Measurements from ENCODE around the gene BRCA2. TPM values are rescaled to one million over a fixed set of nuclear protein-coding genes. Genes with fewer than 3 reads are reported as not detected.

Gene BRCA2
- total and polyA plus RNA-seq, 2 donors (not counting 1 experiment from before 2014, with no cell fraction given): 1.2 to 6.0 TPM

DNA sequence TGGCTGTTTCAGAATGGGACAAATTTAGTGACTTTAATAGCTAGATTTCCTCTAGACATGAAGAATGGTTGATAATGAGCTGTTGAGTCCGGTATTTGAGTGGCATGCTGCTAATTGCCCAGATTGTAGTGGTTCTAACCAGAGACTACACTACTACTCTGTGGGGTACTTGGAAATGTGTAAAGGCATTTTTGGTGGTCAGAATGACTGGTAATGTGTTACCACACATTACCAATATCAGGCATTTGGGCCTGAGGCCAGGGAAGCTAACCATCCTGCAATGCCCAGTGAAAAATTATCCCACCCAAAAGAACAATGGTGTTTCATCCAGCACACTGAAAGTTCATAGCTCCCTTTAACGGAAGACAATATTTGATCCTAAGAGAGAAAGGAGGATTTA is 130.2 kb downstream of the BRCA2 start:
- POLR2A ChIA-PET: no interaction called here
- Histone ChIP-seq H3K79me2 (ENCODE audit: control insufficient read depth, insufficient read depth, low read length) (no peaks in the 10 kb centered on the region), H3K4me3 (ENCODE audit: control extremely low read depth in 1 of 5, extremely low read depth in 1 of 5, insufficient read depth in 1 of 5, low read depth in 2 of 5, low read length in 4 of 5) (no peak overlapping the region), H4K20me1 (ENCODE audit: control insufficient read depth, insufficient read depth, low read length, poor library complexity, severe bottlenecking) (no peaks in the 10 kb centered on the region), H3K27ac (ENCODE audit: low read length in 2 of 2) (no peak overlapping the region), H3K27me3 (replicated peaks in 1 of 4; ENCODE audit: control extremely low read depth in 1 of 4, control insufficient read depth in 3 of 4, insufficient read depth in 4 of 4, low read length in 3 of 4) (no peaks in the 10 kb centered on the region), H3K4me2 (replicated peaks; ENCODE audit: low read depth, low read length, poor library complexity, severe bottlenecking) (no peak overlapping the region), H3K9me3 (ENCODE audit: control extremely low read depth in 1 of 3, control insufficient read depth in 2 of 3, insufficient read depth in 1 of 3, low read length in 2 of 3) (no peaks in the 10 kb centered on the region), H3K36me3 (replicated peaks in 1 of 2; ENCODE audit: control extremely low read depth in 1 of 2, control insufficient read depth in 1 of 2, extremely low read depth in 1 of 2, insufficient read depth in 2 of 2, low read length in 1 of 2) (no peaks in the 10 kb centered on the region), H3K4me1 (ENCODE audit: control insufficient read depth in 2 of 2, insufficient read depth in 2 of 2, low read length in 2 of 2) (peaks cover 13 to 15% of the 10 kb centered on the region in 2 donors), H3K9ac (ENCODE audit: low read length) (no peak overlapping the region), H2AFZ (ENCODE audit: insufficient read depth, low read depth, low read length, poor library complexity, severe bottlenecking) (no peak overlapping the region)
- Mint-ChIP-seq H3K4me1 (peaks cover 21% of the 10 kb centered on the region), H3K9me3 (ENCODE audit: insufficient read depth) (no peaks in the 10 kb centered on the region), H3K4me3 (no peak overlapping the region), H3K27ac (no peak overlapping the region), H3K27me3 (no peaks in the 10 kb centered on the region)
- TF ChIP-seq, protein P1, sequence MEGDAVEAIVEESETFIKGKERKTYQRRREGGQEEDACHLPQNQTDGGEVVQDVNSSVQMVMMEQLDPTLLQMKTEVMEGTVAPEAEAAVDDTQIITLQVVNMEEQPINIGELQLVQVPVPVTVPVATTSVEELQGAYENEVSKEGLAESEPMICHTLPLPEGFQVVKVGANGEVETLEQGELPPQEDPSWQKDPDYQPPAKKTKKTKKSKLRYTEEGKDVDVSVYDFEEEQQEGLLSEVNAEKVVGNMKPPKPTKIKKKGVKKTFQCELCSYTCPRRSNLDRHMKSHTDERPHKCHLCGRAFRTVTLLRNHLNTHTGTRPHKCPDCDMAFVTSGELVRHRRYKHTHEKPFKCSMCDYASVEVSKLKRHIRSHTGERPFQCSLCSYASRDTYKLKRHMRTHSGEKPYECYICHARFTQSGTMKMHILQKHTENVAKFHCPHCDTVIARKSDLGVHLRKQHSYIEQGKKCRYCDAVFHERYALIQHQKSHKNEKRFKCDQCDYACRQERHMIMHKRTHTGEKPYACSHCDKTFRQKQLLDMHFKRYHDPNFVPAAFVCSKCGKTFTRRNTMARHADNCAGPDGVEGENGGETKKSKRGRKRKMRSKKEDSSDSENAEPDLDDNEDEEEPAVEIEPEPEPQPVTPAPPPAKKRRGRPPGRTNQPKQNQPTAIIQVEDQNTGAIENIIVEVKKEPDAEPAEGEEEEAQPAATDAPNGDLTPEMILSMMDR (IDR thresholded peaks at IDR 0.05): no peak
- no peak for TF ChIP-seq EZH2 (IDR thresholded peaks at IDR 0.05; ENCODE audit: borderline replicate concordance, insufficient read depth, low read depth, low read length, poor library complexity, severe bottlenecking)
- no CpG with 5 or more reads among the region's 2 CpGs for WGBS (ENCODE audit: insufficient coverage)
- CTCF ChIA-PET: interaction anchor here (1.0 to 1.6 kb wide), 4 partner anchors 37 to 536 kb away, joined by 3 to 4 read pairs (median 4); no protein-coding TSS in a partner anchor
- no peak for ATAC-seq (ENCODE audit: low read depth)
- no peak for DNase-seq
- intact Hi-C loops (cut with micrococcal nuclease): loop anchor here (10.0 kb wide), 1 partner anchor 411 kb away; the partner anchor contains the start of gene FRY

DNA sequence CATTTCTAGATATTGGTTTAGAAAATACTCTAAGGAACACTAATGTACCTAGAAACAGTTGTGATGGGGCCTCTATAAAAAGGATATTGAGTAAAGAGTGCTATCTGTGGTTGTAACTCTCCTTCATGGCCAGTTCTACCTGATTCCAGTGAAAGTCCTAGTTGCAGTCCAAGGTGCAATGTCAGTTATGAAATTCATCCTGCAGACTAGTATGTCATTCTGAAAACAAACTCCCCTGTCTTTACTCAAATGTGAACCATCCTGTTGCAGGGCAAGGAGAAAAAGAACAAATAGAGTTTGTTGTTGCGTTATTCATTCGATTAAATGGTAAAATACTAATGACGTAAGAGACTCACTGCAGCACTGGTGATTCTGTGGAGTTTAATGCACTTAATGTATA is 130.9 kb downstream of the BRCA2 start:
- Histone ChIP-seq H3K4me3 (ENCODE audit: control extremely low read depth in 1 of 5, extremely low read depth in 1 of 5, insufficient read depth in 1 of 5, low read depth in 2 of 5, low read length in 4 of 5) (no peak overlapping the region), H3K9me3 (ENCODE audit: control extremely low read depth in 1 of 3, control insufficient read depth in 2 of 3, insufficient read depth in 1 of 3, low read length in 2 of 3) (no peaks in the 10 kb centered on the region), H3K4me1 (ENCODE audit: control insufficient read depth in 2 of 2, insufficient read depth in 2 of 2, low read length in 2 of 2) (peaks cover 13 to 15% of the 10 kb centered on the region in 2 donors), H3K79me2 (ENCODE audit: control insufficient read depth, insufficient read depth, low read length) (no peaks in the 10 kb centered on the region), H3K27ac (ENCODE audit: low read length in 2 of 2) (no peak overlapping the region), H3K9ac (ENCODE audit: low read length) (no peak overlapping the region), H3K36me3 (replicated peaks in 1 of 2; ENCODE audit: control extremely low read depth in 1 of 2, control insufficient read depth in 1 of 2, extremely low read depth in 1 of 2, insufficient read depth in 2 of 2, low read length in 1 of 2) (no peaks in the 10 kb centered on the region), H2AFZ (ENCODE audit: insufficient read depth, low read depth, low read length, poor library complexity, severe bottlenecking) (no peak overlapping the region), H4K20me1 (ENCODE audit: control insufficient read depth, insufficient read depth, low read length, poor library complexity, severe bottlenecking) (no peaks in the 10 kb centered on the region), H3K27me3 (replicated peaks in 1 of 4; ENCODE audit: control extremely low read depth in 1 of 4, control insufficient read depth in 3 of 4, insufficient read depth in 4 of 4, low read length in 3 of 4) (no peaks in the 10 kb centered on the region), H3K4me2 (replicated peaks; ENCODE audit: low read depth, low read length, poor library complexity, severe bottlenecking) (no peak overlapping the region)
- WGBS (ENCODE audit: insufficient coverage): no CpG with 5 or more reads among the region's 3 CpGs
- ChIA-PET CTCF (interaction anchor here (1.0 kb wide), 1 partner anchor 281 kb away, joined by 3 read pairs; no protein-coding TSS in a partner anchor), POLR2A (no interaction called here)
- Mint-ChIP-seq H3K27me3 (no peaks in the 10 kb centered on the region), H3K4me3 (no peak overlapping the region), H3K27ac (no peak overlapping the region), H3K4me1 (peaks cover 21% of the 10 kb centered on the region), H3K9me3 (ENCODE audit: insufficient read depth) (no peaks in the 10 kb centered on the region)
- intact Hi-C loops (cut with micrococcal nuclease): loop anchor here (10.0 kb wide), 1 partner anchor 411 kb away; the partner anchor contains the start of gene FRY
- DNase-seq (no peak), ATAC-seq (ENCODE audit: low read depth) (no peak)
- TF ChIP-seq EZH2 (IDR thresholded peaks at IDR 0.05; ENCODE audit: borderline replicate concordance, insufficient read depth, low read depth, low read length, poor library complexity, severe bottlenecking): no peak
- TF ChIP-seq, protein P1 (IDR thresholded peaks at IDR 0.05): no peak

Measured in B cell (primary cell).